Left renal cortex interstitium (tissue), 4 donors: Measurements from ENCODE around the gene JMJD8. TPM values are rescaled to one million over a fixed set of nuclear protein-coding genes. Genes with fewer than 3 reads are reported as not detected.
"Not testable (repeated sequence)": the region's sequence is repeated elsewhere in the genome, so short reads cannot be mapped to it uniquely, and the experiment has no call there.

ENCODE experiments used
- DNase-seq, 4 donors: peaks; one replicate each; pipeline ENCODE4 v3.0.0-alpha.2; 2013; ENCODE audit warnings: low read depth in 4 of 4, low spot score in 2 of 4, missing footprints in 1 of 4
- polyA plus RNA-seq, 4 donors: library from polyadenylated mRNA; unstranded; fragments of 120-200 nt; gene quantifications; one replicate each; pipeline ENCODE4 v1.2.1, GENCODE V29; 2013; ENCODE audit not compliant: insufficient read length in 4 of 4

Gene JMJD8
- polyA plus RNA-seq, 4 donors = 55.7 to 85.7 (median 69.2) TPM

GRCh38 chr16:693766-694165, 9.6 kb upstream of the JMJD8 start:
- DNase-seq = no peak

DNA sequence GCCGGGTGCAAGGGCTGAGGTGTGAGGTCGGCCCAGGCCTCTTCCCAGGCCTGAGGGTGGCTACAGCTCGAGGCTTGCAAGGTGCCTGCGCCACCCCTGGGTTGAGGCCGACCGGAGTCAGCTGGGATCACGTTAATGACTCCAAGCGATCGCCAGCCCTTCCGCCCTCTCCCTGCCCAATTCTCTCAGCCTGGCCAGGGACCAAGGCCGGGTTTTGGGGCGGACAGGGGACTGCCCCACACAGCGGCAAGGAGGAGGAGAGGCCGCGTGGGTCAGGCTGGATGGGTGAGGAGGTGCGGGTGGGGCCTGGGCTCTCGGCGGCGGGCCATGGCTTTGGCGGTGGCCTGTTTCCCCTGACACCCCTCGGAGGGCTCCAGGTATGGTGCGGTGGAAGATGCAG, 9.2 kb upstream of the JMJD8 start:
- DNase-seq = no peak

DNA sequence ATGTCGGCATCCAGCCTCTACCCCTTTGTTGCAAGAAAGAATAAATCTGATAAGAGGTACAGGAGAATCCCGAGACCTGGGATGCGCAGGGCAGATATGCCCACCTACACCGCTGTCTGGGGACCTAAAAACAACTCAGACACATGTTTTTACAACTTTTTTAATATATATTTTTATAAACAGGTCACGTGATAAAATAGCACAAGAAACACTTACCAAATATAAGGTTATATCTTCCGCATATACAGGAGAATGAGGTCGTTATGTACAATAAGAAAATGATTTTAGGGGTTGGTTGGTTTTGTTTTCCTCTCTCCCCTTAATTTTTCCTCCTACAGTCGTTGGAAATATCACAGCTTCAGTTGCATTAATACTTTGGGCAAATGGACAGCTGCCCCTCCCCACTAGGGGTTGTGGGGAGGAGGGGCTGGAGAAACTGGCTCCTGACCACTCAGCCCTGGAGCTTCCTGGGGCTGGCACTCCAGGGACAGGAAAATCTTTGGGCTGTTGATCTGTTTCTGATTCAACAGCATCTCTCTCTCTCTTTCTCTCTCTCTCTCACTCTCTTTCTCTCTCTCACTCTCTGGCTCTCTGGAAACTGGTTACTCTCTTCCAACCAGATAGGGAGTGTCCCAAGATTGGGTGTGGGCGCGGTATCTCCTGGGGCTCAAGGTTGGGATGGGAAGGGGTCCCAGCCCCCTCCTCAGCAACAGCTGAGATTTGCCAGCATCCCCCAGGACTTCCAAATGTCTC, 8.4 kb upstream of the JMJD8 start:
- no peak for DNase-seq

DNA sequence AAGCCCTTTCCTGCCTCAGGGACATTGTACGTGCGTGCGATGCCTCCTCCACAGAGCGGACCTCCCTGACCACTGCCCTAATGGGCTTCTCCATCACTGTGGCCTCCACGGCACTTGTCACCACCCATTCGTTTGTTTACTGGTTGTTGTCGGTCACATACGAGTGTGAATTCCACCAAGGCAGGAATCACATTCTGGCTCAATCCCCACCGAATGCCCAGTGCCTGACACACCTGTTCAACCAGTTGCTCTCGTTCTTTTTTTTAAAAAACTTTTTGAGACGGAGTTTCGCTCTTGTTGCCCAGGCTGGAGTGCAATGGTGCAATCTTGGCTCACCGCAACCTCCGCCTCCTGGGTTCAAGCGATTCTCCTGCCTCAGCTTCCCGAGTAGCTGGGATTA, 7.1 kb upstream of the JMJD8 start:
- DNase-seq = not testable (repeated sequence)

- no peak for DNase-seq
Observed at GRCh38 chr16:689175-689897, 5.2 kb upstream of the JMJD8 start.

DNA sequence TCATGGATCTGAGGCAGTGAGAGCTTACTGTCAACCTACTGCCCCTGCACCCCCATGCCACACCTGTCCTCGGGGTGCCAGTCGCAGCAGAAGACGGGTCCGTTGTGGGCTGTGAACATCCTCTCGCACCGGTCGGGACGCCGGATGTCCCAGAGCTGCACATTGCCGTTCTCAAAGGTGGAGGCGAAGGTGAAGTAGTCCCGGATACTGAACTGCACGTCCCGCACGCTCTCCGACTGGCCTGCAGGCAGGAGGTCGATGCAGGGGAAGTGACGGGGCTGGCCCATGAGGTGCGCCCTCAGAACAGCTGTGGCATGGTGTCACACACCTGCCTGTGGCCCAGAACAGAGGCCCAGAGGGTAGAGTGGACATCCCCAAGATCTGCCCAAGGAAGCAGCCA, 3.4 kb upstream of the JMJD8 start:
- no peak for DNase-seq

DNA sequence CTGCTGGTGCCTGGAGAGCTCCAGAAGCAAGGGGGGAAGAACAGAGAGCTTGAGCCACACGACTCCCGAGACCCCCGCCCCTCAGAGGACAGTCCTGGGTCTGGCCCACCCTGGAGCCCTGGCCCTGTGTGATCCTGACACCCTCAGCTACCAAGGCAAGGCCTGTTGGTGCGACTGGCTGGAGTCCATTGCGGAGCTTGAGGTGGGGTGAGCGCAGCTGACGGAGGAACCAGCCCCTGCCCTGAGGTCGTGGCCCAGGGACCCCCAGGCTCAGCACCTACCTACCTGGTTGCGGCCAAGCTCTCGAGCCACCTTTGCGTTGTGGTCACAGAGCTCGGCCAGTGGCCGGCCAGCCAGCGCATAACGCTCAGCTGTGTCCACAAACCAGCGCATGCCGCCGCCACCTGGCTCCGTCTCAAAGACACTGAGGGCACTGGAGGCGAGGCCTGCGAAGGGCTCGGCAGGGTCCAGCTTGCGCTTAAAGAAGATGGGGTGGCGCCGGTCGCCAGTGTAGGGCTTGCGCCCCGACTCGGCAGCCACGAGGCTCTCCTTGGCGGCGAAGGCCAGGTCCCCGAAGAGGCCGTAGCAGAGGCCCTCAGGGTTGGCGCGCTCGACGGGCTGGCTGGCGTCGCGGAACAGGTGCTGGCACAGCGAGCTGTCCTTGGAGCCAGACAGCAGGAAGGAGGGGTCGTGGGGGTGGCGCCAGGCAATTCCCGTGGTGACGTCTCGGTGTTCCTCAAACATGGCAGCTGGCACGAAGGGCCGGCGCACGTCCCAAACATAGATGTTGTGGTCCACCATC, 2.5 kb upstream of the JMJD8 start:
- no peak for DNase-seq

DNA sequence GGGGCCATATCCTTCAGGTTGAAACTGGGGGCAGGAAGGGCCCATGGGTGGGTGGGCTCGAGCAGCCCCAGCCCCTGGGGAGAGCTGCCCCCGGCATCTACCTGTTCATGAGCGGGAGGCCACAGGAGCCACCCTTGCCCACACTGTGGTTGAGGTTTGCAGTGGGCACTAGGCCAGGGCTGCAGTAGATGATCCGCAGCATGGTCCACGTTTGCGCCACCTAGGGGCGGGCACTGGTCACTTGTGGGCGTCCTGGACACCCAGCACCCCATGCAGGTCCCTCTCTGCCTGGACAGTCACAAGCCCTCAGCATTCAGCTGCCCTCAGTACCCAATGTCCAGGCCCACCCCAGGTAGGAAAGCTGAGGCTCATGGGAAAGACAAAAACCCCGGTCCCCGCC, 1.8 kb upstream of the JMJD8 start:
- DNase-seq = no peak

- DNase-seq = no peak
Observed at GRCh38 chr16:684961-685696, 995 bp upstream of the JMJD8 start.

- DNase-seq = no peak
Observed at GRCh38 chr16:683396-684070, 601 bp downstream of the JMJD8 start.

- DNase-seq = no peak
Observed at GRCh38 chr16:682493-683395, 1.4 kb downstream of the JMJD8 start.

DNA sequence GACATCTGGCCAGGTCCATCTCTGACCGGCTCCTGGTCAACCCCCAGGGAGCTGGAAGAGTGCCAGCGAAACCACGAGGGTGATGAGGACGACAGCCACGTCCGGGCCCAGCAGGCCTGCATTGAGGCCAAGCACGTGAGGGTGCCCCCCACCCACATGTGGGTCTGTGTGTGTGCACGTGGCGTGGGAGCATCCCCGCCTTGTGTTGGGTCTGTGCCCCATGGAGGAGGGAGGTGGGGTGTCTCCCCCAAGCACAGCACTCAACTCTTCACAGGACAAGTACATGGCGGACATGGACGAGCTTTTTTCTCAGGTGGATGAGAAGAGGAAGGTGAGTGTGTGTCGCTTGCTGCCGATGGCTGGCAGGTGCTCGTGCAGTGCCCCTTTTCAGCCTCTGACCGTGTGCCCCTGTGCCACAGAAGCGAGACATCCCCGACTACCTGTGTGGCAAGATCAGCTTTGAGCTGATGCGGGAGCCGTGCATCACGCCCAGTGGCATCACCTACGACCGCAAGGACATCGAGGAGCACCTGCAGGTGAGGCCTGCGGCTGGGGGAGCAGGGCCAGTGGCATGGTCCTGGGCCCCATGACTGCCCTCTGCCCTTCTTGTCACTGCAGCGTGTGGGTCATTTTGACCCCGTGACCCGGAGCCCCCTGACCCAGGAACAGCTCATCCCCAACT, 2.2 kb downstream of the JMJD8 start:
- DNase-seq = no peak

- DNase-seq = no peak
Observed at GRCh38 chr16:680967-681745, 3.0 kb downstream of the JMJD8 start.

- DNase-seq = no peak
Observed at GRCh38 chr16:680625-680945, 3.5 kb downstream of the JMJD8 start.

DNA sequence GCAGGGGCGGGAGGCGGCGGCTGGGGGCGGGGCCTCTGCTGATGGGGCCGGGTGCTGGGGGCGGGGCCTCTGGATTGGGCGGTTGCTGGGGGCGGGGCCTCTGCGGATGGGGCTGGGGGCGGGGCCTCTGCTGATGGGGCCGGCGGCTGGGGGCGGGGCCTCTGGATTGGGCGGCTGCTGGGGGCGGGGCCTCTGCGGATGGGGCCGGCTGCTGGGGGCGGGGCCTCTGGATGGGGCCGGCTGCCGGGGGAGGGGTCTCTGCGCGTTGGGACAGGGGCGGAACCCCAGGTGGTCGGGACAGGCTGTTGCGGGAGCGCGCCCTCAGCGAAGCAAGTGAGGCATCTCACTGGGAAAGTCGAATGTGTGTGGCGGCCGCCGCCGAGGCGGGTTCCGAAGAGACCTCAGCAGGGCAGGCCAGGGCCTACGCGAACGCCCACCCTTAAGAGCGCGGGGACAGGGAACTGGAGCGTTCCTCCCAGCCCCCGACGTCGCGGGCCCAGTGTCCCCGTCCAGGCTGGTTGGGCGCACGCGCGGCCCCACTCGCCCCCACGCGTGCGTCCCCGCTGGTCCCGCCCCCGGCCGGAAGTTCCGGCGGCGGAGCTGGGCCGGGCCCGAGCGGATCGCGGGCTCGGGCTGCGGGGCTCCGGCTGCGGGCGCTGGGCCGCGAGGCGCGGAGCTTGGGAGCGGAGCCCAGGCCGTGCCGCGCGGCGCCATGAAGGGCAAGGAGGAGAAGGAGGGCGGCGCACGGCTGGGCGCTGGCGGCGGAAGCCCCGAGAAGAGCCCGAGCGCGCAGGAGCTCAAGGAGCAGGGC, 4.1 kb downstream of the JMJD8 start, which contains the start of gene STUB1:
Gene STUB1 (plus strand): TSS at position 597 of the 811 bp plus-strand sequence. CDS start 116 bp downstream, at position 713.
- DNase-seq = peak in 3 of 4 donors; percentile 55 to 69 (median 59)

DNA sequence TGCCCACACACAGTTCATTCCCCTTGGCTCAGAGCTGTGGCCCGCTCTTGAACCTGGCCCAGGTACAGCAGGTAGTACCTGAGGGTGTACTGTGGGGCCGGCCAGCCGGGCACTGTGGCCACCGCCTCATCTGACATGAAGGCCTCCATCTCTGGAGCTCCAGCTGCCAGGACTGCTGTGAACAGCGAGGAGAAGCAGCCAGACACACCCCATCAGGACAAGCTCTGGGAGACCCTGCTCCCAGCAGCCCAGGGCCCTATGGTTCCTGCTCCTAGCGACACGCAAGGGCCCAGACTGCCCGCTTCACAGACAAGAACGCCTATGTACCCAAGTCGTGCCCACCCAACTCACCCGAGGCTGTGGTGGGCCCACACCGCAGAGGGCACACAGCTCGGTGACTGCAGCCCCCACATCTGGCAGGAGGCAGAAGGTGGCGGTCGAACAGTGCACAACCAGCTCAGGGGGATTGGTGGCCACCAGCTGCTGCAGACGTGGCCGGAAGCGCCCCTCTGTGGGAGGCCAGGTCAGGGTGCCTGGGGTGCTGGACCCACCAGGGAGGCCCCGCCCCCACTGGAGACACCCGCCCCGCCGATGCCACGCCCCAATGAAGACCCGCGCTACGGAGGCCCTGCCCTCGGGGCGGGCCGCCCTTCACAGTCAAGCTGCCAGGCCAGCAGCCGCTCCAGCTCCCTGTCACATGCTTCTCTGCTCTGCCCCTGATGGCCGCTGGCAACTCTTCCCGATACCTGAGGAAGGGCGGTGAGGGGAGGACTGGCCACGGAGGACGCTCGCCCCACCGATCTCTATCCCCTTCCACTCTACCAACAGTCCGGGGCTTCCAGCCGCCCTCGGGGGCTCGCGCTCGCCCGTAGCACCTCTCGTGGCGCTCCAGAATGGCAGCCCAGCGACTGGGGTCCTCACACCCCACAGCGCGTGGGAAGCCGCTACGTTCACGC, 5.0 kb downstream of the JMJD8 start:
- DNase-seq = peak in 3 of 4 donors; percentile 32 to 52 (median 39)
